SJCRH30 (cell line): Measurements from ENCODE around the gene TSHZ2. TPM values are rescaled to one million over a fixed set of nuclear protein-coding genes. Genes with fewer than 3 reads are reported as not detected.

Source experiments
- DNase-seq, 2 experiments: peaks; one replicate each; pipeline ENCODE4 v3.0.0-alpha.2; 2015 to 2020
- H3K27ac ChIP-seq: fragments of 250-450 bp; sonication (Bioruptor Pico); 2 replicates; pipeline ENCODE4 v1.5.1; 2020; ENCODE audit warnings: mild to moderate bottlenecking, moderate library complexity
- H3K27me3 ChIP-seq: fragments of 250-450 bp; sonication (Bioruptor Pico); 2 replicates; pipeline ENCODE4 v1.5.1; 2020; ENCODE audit warnings: mild to moderate bottlenecking, moderate library complexity
- H3K36me3 ChIP-seq: fragments of 250-450 bp; sonication (Bioruptor Pico); 2 replicates; pipeline ENCODE4 v1.5.1; 2020; ENCODE audit warnings: mild to moderate bottlenecking, moderate library complexity
- H3K4me1 ChIP-seq: fragments of 250-450 bp; sonication (Bioruptor Pico); 2 replicates; pipeline ENCODE4 v1.5.1; 2020; ENCODE audit warnings: mild to moderate bottlenecking, moderate library complexity
- H3K4me3 ChIP-seq: fragments of 250-450 bp; sonication (Bioruptor Pico); 2 replicates; pipeline ENCODE4 v1.5.1; 2020; ENCODE audit warnings: mild to moderate bottlenecking, moderate library complexity
- H3K9me3 ChIP-seq: fragments of 250-450 bp; sonication (Bioruptor Pico); replicated peaks from 2 replicates; pipeline ENCODE4 v1.5.1; 2020; ENCODE audit warnings: mild to moderate bottlenecking, moderate library complexity
- total RNA-seq: library from RNA; depleted of rRNA; stranded (reverse); fragments of >200 nt; shearing (Covaris generic); gene quantifications from 2 replicates; pipeline ENCODE4 v1.2.3, GENCODE V29; 2014

Gene TSHZ2
- total RNA-seq, 1 experiment from 2014 or later: not detected

GRCh38 chr20:53161473-53161872 is 189.3 kb downstream of the TSHZ2 start:
- Histone ChIP-seq H3K9me3 (no peaks in the 10 kb centered on the region), H3K4me3 (no peak overlapping the region), H3K36me3 (no peaks in the 10 kb centered on the region), H3K27ac (no peak overlapping the region), H3K27me3 (no peaks in the 10 kb centered on the region), H3K4me1 (no peaks in the 10 kb centered on the region)
- no peak for DNase-seq

- Histone ChIP-seq H3K4me3 (no peak overlapping the region), H3K36me3 (no peaks in the 10 kb centered on the region), H3K4me1 (no peaks in the 10 kb centered on the region), H3K9me3 (no peaks in the 10 kb centered on the region), H3K27me3 (no peaks in the 10 kb centered on the region; the same call in 1 of the 2 replicates), H3K27ac (no peak overlapping the region)
- peak; percentile 19 to 52 for DNase-seq
Measured at GRCh38 chr20:53162251-53162835, 190.2 kb downstream of the TSHZ2 start.

- Histone ChIP-seq H3K27ac (no peak overlapping the region), H3K4me1 (no peaks in the 10 kb centered on the region), H3K36me3 (no peaks in the 10 kb centered on the region), H3K27me3 (no peaks in the 10 kb centered on the region; the same call in 1 of the 2 replicates), H3K9me3 (no peaks in the 10 kb centered on the region), H3K4me3 (no peak overlapping the region)
- no peak for DNase-seq
Measured at GRCh38 chr20:53163486-53163885, 191.3 kb downstream of the TSHZ2 start.

GRCh38 chr20:53164072-53164471 is 191.9 kb downstream of the TSHZ2 start:
- DNase-seq: no peak
- H3K27me3 ChIP-seq: no peaks in the 10 kb centered on the region; the same call in 1 of the 2 replicates
- no peaks in the 10 kb centered on the region for H3K36me3 ChIP-seq

GRCh38 chr20:53165452-53165851 is 193.3 kb downstream of the TSHZ2 start:
- no peak for DNase-seq
- no peaks in the 10 kb centered on the region for H3K36me3 ChIP-seq
- no peaks in the 10 kb centered on the region for H3K9me3 ChIP-seq
- H3K27ac ChIP-seq: no peak overlapping the region
- no peaks in the 10 kb centered on the region for H3K4me1 ChIP-seq
- no peak overlapping the region for H3K4me3 ChIP-seq
- H3K27me3 ChIP-seq: peaks cover 11% of the 10 kb centered on the region

More at GRCh38 chr20:53164072-53164471, 191.9 kb downstream of the TSHZ2 start:
- Histone ChIP-seq H3K9me3 (no peaks in the 10 kb centered on the region), H3K4me1 (no peaks in the 10 kb centered on the region), H3K27ac (no peak overlapping the region), H3K4me3 (no peak overlapping the region)

- H3K27ac ChIP-seq: no peak overlapping the region
- H3K9me3 ChIP-seq: no peaks in the 10 kb centered on the region
- H3K4me1 ChIP-seq: no peaks in the 10 kb centered on the region
- H3K36me3 ChIP-seq: no peaks in the 10 kb centered on the region
- H3K4me3 ChIP-seq: no peak overlapping the region
- H3K27me3 ChIP-seq: peaks cover 24% of the 10 kb centered on the region
- DNase-seq: no peak
Measured at GRCh38 chr20:53168491-53168890, 196.3 kb downstream of the TSHZ2 start.

GRCh38 chr20:53170196-53170595 is 198.0 kb downstream of the TSHZ2 start:
- Histone ChIP-seq H3K9me3 (no peaks in the 10 kb centered on the region), H3K36me3 (no peaks in the 10 kb centered on the region), H3K4me3 (no peak overlapping the region), H3K4me1 (no peaks in the 10 kb centered on the region), H3K27me3 (peaks cover 24% of the 10 kb centered on the region), H3K27ac (no peak overlapping the region)
- DNase-seq: no peak

GRCh38 chr20:53171065-53171464 is 198.9 kb downstream of the TSHZ2 start:
- Histone ChIP-seq H3K4me3 (no peak overlapping the region), H3K4me1 (no peaks in the 10 kb centered on the region), H3K36me3 (no peaks in the 10 kb centered on the region), H3K9me3 (no peaks in the 10 kb centered on the region), H3K27me3 (peaks cover 24% of the 10 kb centered on the region), H3K27ac (no peak overlapping the region)
- DNase-seq: no peak

GRCh38 chr20:53174454-53174853 is 202.3 kb downstream of the TSHZ2 start:
- Histone ChIP-seq H3K4me1 (no peaks in the 10 kb centered on the region), H3K9me3 (no peaks in the 10 kb centered on the region)
- DNase-seq: no peak

GRCh38 chr20:53175135-53175780 is 203.1 kb downstream of the TSHZ2 start:
- no peaks in the 10 kb centered on the region for H3K9me3 ChIP-seq
- H3K36me3 ChIP-seq: no peaks in the 10 kb centered on the region
- H3K27ac ChIP-seq: no peak overlapping the region
- no peaks in the 10 kb centered on the region for H3K4me1 ChIP-seq
- no peak for DNase-seq
- peaks cover 15% of the 10 kb centered on the region for H3K27me3 ChIP-seq
- no peak overlapping the region for H3K4me3 ChIP-seq

More at GRCh38 chr20:53174454-53174853, 202.3 kb downstream of the TSHZ2 start:
- Histone ChIP-seq H3K27me3 (peaks cover 23% of the 10 kb centered on the region), H3K4me3 (no peak overlapping the region), H3K36me3 (no peaks in the 10 kb centered on the region), H3K27ac (no peak overlapping the region)

GRCh38 chr20:53176134-53176533 is 204.0 kb downstream of the TSHZ2 start:
- no peaks in the 10 kb centered on the region for H3K36me3 ChIP-seq
- H3K9me3 ChIP-seq: no peaks in the 10 kb centered on the region
- no peaks in the 10 kb centered on the region for H3K4me1 ChIP-seq
- H3K4me3 ChIP-seq: no peak overlapping the region
- DNase-seq: no peak
- H3K27me3 ChIP-seq: peaks cover 13% of the 10 kb centered on the region
- no peak overlapping the region for H3K27ac ChIP-seq

- DNase-seq: no peak
- Histone ChIP-seq H3K36me3 (no peaks in the 10 kb centered on the region), H3K27ac (no peak overlapping the region), H3K4me1 (no peaks in the 10 kb centered on the region), H3K27me3 (peaks cover 14% of the 10 kb centered on the region; the same call in 1 of the 2 replicates), H3K4me3 (no peak overlapping the region), H3K9me3 (no peaks in the 10 kb centered on the region)
Measured at GRCh38 chr20:53177687-53178086, 205.5 kb downstream of the TSHZ2 start.

- H3K36me3 ChIP-seq: no peaks in the 10 kb centered on the region
- no peak overlapping the region for H3K4me3 ChIP-seq
- no peaks in the 10 kb centered on the region for H3K9me3 ChIP-seq
- no peak overlapping the region for H3K27ac ChIP-seq
- DNase-seq: no peak
- H3K4me1 ChIP-seq: no peaks in the 10 kb centered on the region
- peaks cover 11% of the 10 kb centered on the region; the same call in 1 of the 2 replicates for H3K27me3 ChIP-seq
Measured at GRCh38 chr20:53179749-53180148, 207.6 kb downstream of the TSHZ2 start.

- H3K36me3 ChIP-seq: no peaks in the 10 kb centered on the region
- no peaks in the 10 kb centered on the region for H3K9me3 ChIP-seq
- no peak for DNase-seq
- H3K27me3 ChIP-seq: peaks cover 15% of the 10 kb centered on the region
- no peak overlapping the region for H3K27ac ChIP-seq
- no peak overlapping the region for H3K4me3 ChIP-seq
- no peaks in the 10 kb centered on the region for H3K4me1 ChIP-seq
Measured at GRCh38 chr20:53180928-53181362, 208.8 kb downstream of the TSHZ2 start.

- Histone ChIP-seq H3K9me3 (no peaks in the 10 kb centered on the region), H3K36me3 (no peaks in the 10 kb centered on the region), H3K4me3 (no peak overlapping the region), H3K27ac (no peak overlapping the region), H3K4me1 (no peaks in the 10 kb centered on the region; the same call in 1 of the 2 replicates), H3K27me3 (peaks cover 15% of the 10 kb centered on the region)
- DNase-seq: no peak
Measured at GRCh38 chr20:53181866-53182376, 209.8 kb downstream of the TSHZ2 start.
